ENCODE results near the gene ART1. TPM values are rescaled to one million over a fixed set of nuclear protein-coding genes. Genes with fewer than 3 reads are reported as not detected.

Gene ART1
- total RNA-seq, 1 experiment from 2014 or later, result not detected

DNA sequence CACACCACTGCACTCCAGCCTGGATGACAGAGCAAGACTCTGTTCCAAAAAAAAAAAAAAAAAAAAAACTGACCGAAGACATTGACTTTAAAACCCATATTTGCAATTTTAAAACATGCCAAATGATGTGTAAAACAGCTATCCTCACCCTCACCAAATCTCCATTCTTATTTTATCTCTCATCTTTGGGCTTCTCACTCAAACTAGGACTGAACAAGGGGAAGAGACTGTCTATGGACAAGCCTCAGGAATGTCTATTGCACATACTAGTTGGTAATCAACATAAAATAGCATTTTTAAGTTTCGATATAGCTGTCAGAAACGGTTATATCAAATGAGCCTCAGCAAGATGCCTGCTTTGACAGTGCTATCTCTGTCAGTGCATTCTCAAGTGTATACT, 34.1 kb downstream of the ART1 start:
- Histone ChIP-seq H2BK5ac (ENCODE audit: insufficient read length, low read length) (no peak overlapping the region), H2BK20ac (ENCODE audit: low read depth, low read length, poor library complexity, severe bottlenecking) (no peak overlapping the region), H2AK5ac (ENCODE audit: insufficient read length, low read length) (no peak overlapping the region), H3K4me1 (ENCODE audit: insufficient read depth, low read length) (no peaks in the 10 kb centered on the region), H3K18ac (ENCODE audit: insufficient read length, low read depth, low read length) (no peak overlapping the region), H4K5ac (ENCODE audit: insufficient read length, low read depth, low read length) (no peak overlapping the region), H3T11ph (ENCODE audit: low read length) (no peak overlapping the region), H3K23me2 (ENCODE audit: insufficient read length, low read depth, low read length, poor library complexity, severe bottlenecking) (no peaks in the 10 kb centered on the region), H4K20me1 (ENCODE audit: control insufficient read depth, insufficient read depth, insufficient read length) (no peaks in the 10 kb centered on the region), H2BK120ac (ENCODE audit: low read depth, low read length, poor library complexity, severe bottlenecking) (no peak overlapping the region), H2BK15ac (ENCODE audit: low read depth, low read length) (no peak overlapping the region), H3K23ac (ENCODE audit: insufficient read length, low read depth, low read length) (no peak overlapping the region), H3K9me3 (ENCODE audit: control insufficient read depth, low read depth, low read length) (no peaks in the 10 kb centered on the region), H4K91ac (ENCODE audit: insufficient read length, low read depth, low read length) (no peak overlapping the region), H4K8ac (replicated peaks; ENCODE audit: insufficient read length, low read depth, low read length) (no peak overlapping the region), H3K27ac (ENCODE audit: insufficient read length, low read depth, low read length) (no peak overlapping the region), H3K14ac (ENCODE audit: insufficient read depth, low read length) (no peak overlapping the region), H3K56ac (ENCODE audit: insufficient read length, low read depth, low read length) (no peak overlapping the region), H3K4ac (ENCODE audit: low read depth, low read length) (no peak overlapping the region), H3K9ac (ENCODE audit: extremely low read depth, insufficient read length, low read length) (no peak overlapping the region), H3K79me1 (ENCODE audit: insufficient read depth, low read depth, low read length, poor library complexity, severe bottlenecking) (no peaks in the 10 kb centered on the region), H3K27me3 (ENCODE audit: insufficient read depth, low read length) (no peaks in the 10 kb centered on the region), H2BK12ac (ENCODE audit: insufficient read length, low read depth, low read length) (no peak overlapping the region), H2AFZ (ENCODE audit: low read length) (no peak overlapping the region), H3K4me2 (ENCODE audit: insufficient read depth, insufficient read length, low read length) (no peak overlapping the region), H3K79me2 (ENCODE audit: insufficient read depth, low read length) (no peaks in the 10 kb centered on the region)
- Mint-ChIP-seq H3K4me3 (no peak overlapping the region), H3K27me3 (ENCODE audit: low read depth) (no peaks in the 10 kb centered on the region), H3K27ac (no peak overlapping the region), H3K36me3 (ENCODE audit: insufficient read depth in 1 of 3, low read depth in 3 of 3) (peaks cover 56 to 88% (median 84%) of the 10 kb centered on the region in 3 experiments), H3K9me3 (no peaks in the 10 kb centered on the region), H3K4me1 (no peaks in the 10 kb centered on the region)
- no CpG with 5 or more reads among the region's 3 CpGs for WGBS (ENCODE audit: extremely low coverage, insufficient read length, low lambda C conversion rate)
- TF ChIP-seq, protein P1, sequence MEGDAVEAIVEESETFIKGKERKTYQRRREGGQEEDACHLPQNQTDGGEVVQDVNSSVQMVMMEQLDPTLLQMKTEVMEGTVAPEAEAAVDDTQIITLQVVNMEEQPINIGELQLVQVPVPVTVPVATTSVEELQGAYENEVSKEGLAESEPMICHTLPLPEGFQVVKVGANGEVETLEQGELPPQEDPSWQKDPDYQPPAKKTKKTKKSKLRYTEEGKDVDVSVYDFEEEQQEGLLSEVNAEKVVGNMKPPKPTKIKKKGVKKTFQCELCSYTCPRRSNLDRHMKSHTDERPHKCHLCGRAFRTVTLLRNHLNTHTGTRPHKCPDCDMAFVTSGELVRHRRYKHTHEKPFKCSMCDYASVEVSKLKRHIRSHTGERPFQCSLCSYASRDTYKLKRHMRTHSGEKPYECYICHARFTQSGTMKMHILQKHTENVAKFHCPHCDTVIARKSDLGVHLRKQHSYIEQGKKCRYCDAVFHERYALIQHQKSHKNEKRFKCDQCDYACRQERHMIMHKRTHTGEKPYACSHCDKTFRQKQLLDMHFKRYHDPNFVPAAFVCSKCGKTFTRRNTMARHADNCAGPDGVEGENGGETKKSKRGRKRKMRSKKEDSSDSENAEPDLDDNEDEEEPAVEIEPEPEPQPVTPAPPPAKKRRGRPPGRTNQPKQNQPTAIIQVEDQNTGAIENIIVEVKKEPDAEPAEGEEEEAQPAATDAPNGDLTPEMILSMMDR (conservative IDR thresholded peaks at IDR 0.05), result no peak
- DNase-seq, result no peak
